Measurements from ENCODE around the gene LAMA3.
"Not testable (repeated sequence)": the region's sequence is repeated elsewhere in the genome, so short reads cannot be mapped to it uniquely, and the experiment has no call there.

Gene LAMA3

GRCh38 chr18:23733265-23733664 is 44.0 kb downstream of the LAMA3 start:
- not testable (repeated sequence) for DNase-seq

GRCh38 chr18:23733895-23734294 is 44.6 kb downstream of the LAMA3 start:
- no peak for DNase-seq

GRCh38 chr18:23735021-23735464 is 45.8 kb downstream of the LAMA3 start:
- DNase-seq: no peak

GRCh38 chr18:23737578-23737977 is 48.3 kb downstream of the LAMA3 start:
- DNase-seq: no peak

- no peak for DNase-seq
These were observed 48.9 kb downstream of the LAMA3 start for GRCh38 chr18:23738151-23738550.

GRCh38 chr18:23738575-23738974 is 49.3 kb downstream of the LAMA3 start:
- no peak for DNase-seq

GRCh38 chr18:23740105-23740830 is 51.0 kb downstream of the LAMA3 start:
- no peak for DNase-seq

GRCh38 chr18:23741967-23742366 is 52.7 kb downstream of the LAMA3 start:
- DNase-seq: not testable (repeated sequence)

GRCh38 chr18:23743733-23744333 is 54.6 kb downstream of the LAMA3 start:
- DNase-seq: no peak

GRCh38 chr18:23745366-23745765 is 56.1 kb downstream of the LAMA3 start:
- DNase-seq: no peak

GRCh38 chr18:23746851-23747250 is 57.6 kb downstream of the LAMA3 start:
- no peak for DNase-seq

GRCh38 chr18:23752363-23752762 is 63.1 kb downstream of the LAMA3 start:
- DNase-seq: no peak

- DNase-seq: no peak
These were observed 63.5 kb downstream of the LAMA3 start for GRCh38 chr18:23752796-23753195.

- no peak for DNase-seq
These were observed 67.6 kb downstream of the LAMA3 start for GRCh38 chr18:23756590-23757436.

- no peak for DNase-seq
These were observed 68.1 kb downstream of the LAMA3 start for GRCh38 chr18:23757437-23757733.

- no peak for DNase-seq
These were observed 69.0 kb downstream of the LAMA3 start for GRCh38 chr18:23758281-23758680.

- no peak for DNase-seq
These were observed 72.7 kb downstream of the LAMA3 start for GRCh38 chr18:23761941-23762340.

- DNase-seq: no peak
These were observed 74.1 kb downstream of the LAMA3 start for GRCh38 chr18:23763343-23763742.

GRCh38 chr18:23765931-23766330 is 76.7 kb downstream of the LAMA3 start:
- no peak for DNase-seq

GRCh38 chr18:23772327-23773024 is 83.2 kb downstream of the LAMA3 start:
- no peak for DNase-seq

- DNase-seq: no peak
These were observed 87.1 kb downstream of the LAMA3 start for GRCh38 chr18:23776306-23776705.

GRCh38 chr18:23778828-23779227 is 89.6 kb downstream of the LAMA3 start:
- no peak for DNase-seq

GRCh38 chr18:23779696-23780303 is 90.5 kb downstream of the LAMA3 start:
- no peak for DNase-seq

All from NCI-H2107 (cell line).